CD4-positive, alpha-beta T cell (primary cell): ENCODE measurements around the gene F10. TPM values are rescaled to one million over a fixed set of nuclear protein-coding genes. Genes with fewer than 3 reads are reported as not detected.

Source experiments
- ATAC-seq: fragments of 200-7000 bp; cut with Tn5 transposase; one replicate; pipeline ENCODE4 v1.10.0; 2022; ENCODE audit warnings: mild to moderate bottlenecking; ENCODE audit not compliant: poor library complexity
- CTCF ChIA-PET: fragments of 350-600 bp; sonication (Branson Sonifier 250); formaldehyde crosslinking; loops from one replicate; lab custom pipeline; 2021; ENCODE audit warnings: antibody characterized with exemption, inconsistent platforms; lab: Charles Lee
- POLR2A ChIA-PET: fragments of 350-600 bp; sonication (Branson Sonifier 250); formaldehyde crosslinking; loops from one replicate; lab custom pipeline; 2021; ENCODE audit warnings: antibody characterized with exemption, inconsistent platforms; lab: Charles Lee
- DNase-seq, 14 experiments: peaks; one replicate each; pipeline ENCODE4 v3.0.0-alpha.2; 2013 to 2020; ENCODE audit warnings: mixed read lengths in 2 of 14
- H3K27ac ChIP-seq, 2 donors: one replicate each; pipeline versions ENCODE4 v1.5.1 to v1.7.0; 2013; ENCODE audit warnings: low read length in 2 of 2, low read depth in 1 of 2, mild to moderate bottlenecking in 1 of 2
- H3K27me3 ChIP-seq, 2 experiments: 1 replicate in 1 of 2; 2 replicates in 1 of 2; pipeline versions ENCODE4 v1.6.1 to v1.7.0; 2013; ENCODE audit warnings: low read length in 2 of 2, control low read depth in 1 of 2, mild to moderate bottlenecking in 1 of 2, moderate library complexity in 1 of 2; ENCODE audit not compliant: insufficient read depth in 2 of 2, control insufficient read depth in 1 of 2
- H3K36me3 ChIP-seq: one replicate; pipeline ENCODE4 v1.6.1; 2013; ENCODE audit warnings: low read length, control low read depth; ENCODE audit not compliant: insufficient read depth
- H3K4me1 ChIP-seq: one replicate; pipeline ENCODE4 v1.6.1; 2013; ENCODE audit warnings: low read length, control low read depth; ENCODE audit not compliant: insufficient read depth
- H3K4me3 ChIP-seq: one replicate; pipeline ENCODE4 v1.5.1; 2013; ENCODE audit warnings: mild to moderate bottlenecking, low read length, moderate library complexity
- H3K9me3 ChIP-seq, 2 experiments: 1 replicate in 1 of 2; 2 replicates in 1 of 2; pipeline versions ENCODE4 v1.6.1 to v1.7.0; 2013; ENCODE audit warnings: low read length in 2 of 2, mild to moderate bottlenecking in 2 of 2, control low read depth in 1 of 2, moderate library complexity in 1 of 2; ENCODE audit not compliant: control insufficient read depth in 1 of 2, insufficient read depth in 1 of 2
- H3K27ac Mint-ChIP-seq: one replicate; pipeline ENCODE4 v1.8.0; 2020; ENCODE audit warnings: mixed read lengths
- H3K27me3 Mint-ChIP-seq: one replicate; pipeline ENCODE4 v1.8.0; 2021; ENCODE audit warnings: mixed read lengths
- H3K36me3 Mint-ChIP-seq: one replicate; pipeline ENCODE4 v1.8.0; 2021; ENCODE audit warnings: low read depth, mixed read lengths
- H3K4me1 Mint-ChIP-seq: one replicate; pipeline ENCODE4 v1.8.0; 2021; ENCODE audit warnings: low read depth, mixed read lengths
- H3K4me3 Mint-ChIP-seq: one replicate; pipeline ENCODE4 v1.8.0; 2020; ENCODE audit warnings: mild to moderate bottlenecking, mixed read lengths
- H3K9me3 Mint-ChIP-seq: one replicate; pipeline ENCODE4 v1.8.0; 2020; ENCODE audit warnings: mixed read lengths
- CTCF ChIP-seq: fragments of 200-600 bp; IDR thresholded peaks from one replicate; pipeline ENCODE4 v1.8.0; 2022; ENCODE audit warnings: antibody characterized with exemption, mild to moderate bottlenecking
- intact Hi-C, 2 experiments: fragments of 100-400 bp; cut with DNase I in 1 of 2; cut with micrococcal nuclease in 1 of 2; formaldehyde crosslinking; loops; one replicate each; pipeline versions ENCODE4 v1.15.1 to v1.9.0; 2023 to 2025; cut with DNase I, micrococcal nuclease
- total RNA-seq, 174 experiments: library from RNA in 2 of 174; stranded (reverse) in 2 of 174; gene quantifications; one replicate each; pipeline ENCODE4 v1.2.3 and lab custom pipeline; 2021 to 2026

The F10 gene
- total RNA-seq, 2 experiments from 2014 or later = not detected

- TF ChIP-seq CTCF = no peak
- intact Hi-C loops = no loop called here
- Mint-ChIP-seq H3K27me3 (no peaks in the 10 kb centered on the region), H3K36me3 (no peaks in the 10 kb centered on the region), H3K9me3 (no peaks in the 10 kb centered on the region), H3K4me1 (no peaks in the 10 kb centered on the region), H3K27ac (no peak overlapping the region), H3K4me3 (no peak overlapping the region)
- Histone ChIP-seq H3K27ac (no peak overlapping the region), H3K4me1 (no peaks in the 10 kb centered on the region), H3K9me3 (no peaks in the 10 kb centered on the region), H3K4me3 (no peak overlapping the region), H3K36me3 (no peaks in the 10 kb centered on the region), H3K27me3 (no peaks in the 10 kb centered on the region)
- POLR2A ChIA-PET = no interaction called here
- DNase-seq (no peak), ATAC-seq (no peak)
- CTCF ChIA-PET = no interaction called here
These were observed 28.2 kb upstream of the F10 start for GRCh38 chr13:113094410-113094800.

DNA sequence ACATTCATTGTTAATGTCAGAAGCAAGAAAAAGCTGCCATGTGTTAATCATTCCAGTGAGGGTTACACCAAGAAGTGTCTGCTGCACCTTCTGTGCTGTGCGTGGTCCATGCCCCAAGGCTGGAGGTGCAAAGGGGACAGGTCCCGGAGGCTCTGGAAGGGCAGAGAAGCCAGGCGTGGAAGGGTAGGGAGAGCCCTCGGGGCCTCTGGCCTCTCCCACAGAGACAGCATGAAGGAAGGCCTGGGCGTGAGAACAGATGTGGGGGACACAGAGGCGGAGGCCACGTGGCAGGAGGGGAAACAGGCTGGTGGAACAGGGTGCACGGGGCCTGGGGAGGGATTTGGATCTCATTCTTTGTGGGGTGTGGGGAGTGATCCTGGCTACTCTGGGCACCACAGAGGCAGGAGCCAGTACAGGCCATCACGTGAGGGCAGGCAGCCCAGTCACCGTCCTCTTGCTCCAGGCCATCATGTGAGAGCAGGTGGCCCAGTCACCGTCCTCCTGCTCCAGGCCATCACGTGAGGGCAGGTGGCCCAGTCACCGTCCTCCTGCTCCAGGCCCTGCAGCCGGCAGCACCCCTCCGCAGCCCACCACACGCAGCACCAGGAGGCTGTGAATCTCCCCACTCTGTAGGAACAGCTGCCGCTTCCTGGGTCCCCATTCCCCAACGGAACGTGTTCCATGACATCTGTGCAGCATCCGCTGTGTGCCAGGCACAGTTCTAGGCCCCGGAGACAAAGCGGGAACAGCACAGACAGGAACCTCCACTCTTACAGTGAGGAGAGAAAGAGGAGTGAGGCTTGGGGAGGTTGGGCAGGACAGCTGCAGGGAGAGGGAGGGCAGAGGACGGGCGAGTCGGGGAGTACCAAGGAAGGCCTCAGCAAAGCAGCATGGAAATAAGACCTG is 27.2 kb upstream of the F10 start:
- Histone ChIP-seq H3K27me3 (no peaks in the 10 kb centered on the region), H3K4me1 (no peaks in the 10 kb centered on the region), H3K9me3 (no peaks in the 10 kb centered on the region), H3K4me3 (no peak overlapping the region), H3K27ac (no peak overlapping the region), H3K36me3 (no peaks in the 10 kb centered on the region)
- no peak for TF ChIP-seq CTCF
- H3K36me3 Mint-ChIP-seq = no peaks in the 10 kb centered on the region
- no peak for ATAC-seq
- ChIA-PET CTCF (no interaction called here), POLR2A (no interaction called here)
- no peak overlapping the region for H3K4me3 Mint-ChIP-seq
- intact Hi-C loops = no loop called here
- no peak for DNase-seq
- no peaks in the 10 kb centered on the region for H3K4me1 Mint-ChIP-seq
- H3K9me3 Mint-ChIP-seq = no peaks in the 10 kb centered on the region
- no peak overlapping the region for H3K27ac Mint-ChIP-seq
- H3K27me3 Mint-ChIP-seq = no peaks in the 10 kb centered on the region

DNA sequence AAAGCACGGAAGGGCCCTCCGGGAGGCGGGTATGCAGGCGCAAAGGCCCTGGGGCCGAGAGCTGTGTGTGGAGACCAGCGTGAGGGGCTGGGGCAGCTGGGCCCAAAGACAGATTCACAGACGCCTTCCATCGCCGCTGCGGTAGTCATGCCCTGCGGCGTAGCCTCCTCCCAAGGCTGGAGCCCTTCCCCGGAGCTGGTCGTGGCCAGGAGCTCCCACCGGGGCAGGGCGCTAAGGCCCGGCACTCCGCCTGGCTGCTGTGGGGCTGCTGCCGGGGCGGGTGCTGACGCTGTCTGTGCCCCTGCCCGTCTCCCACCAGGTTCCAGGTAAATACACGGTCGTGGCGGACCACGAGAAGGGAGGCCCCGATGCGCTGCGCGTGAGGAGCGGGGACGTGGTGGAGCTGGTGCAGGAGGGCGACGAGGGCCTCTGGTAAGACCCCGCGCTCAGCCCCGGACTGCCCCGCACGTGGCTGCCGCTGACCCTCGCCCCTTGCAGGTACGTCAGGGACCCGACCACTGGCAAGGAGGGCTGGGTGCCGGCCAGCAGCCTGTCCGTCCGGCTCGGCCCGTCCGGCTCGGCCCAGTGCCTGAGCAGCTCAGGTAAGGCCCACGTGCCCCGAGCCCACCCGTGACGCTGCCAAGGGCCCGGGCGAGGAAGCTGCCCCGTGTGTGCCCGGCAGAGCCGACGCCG is 26.4 kb upstream of the F10 start:
- Histone ChIP-seq H3K4me1 (no peaks in the 10 kb centered on the region), H3K9me3 (no peaks in the 10 kb centered on the region), H3K4me3 (no peak overlapping the region), H3K36me3 (no peaks in the 10 kb centered on the region), H3K27ac (no peak overlapping the region), H3K27me3 (no peaks in the 10 kb centered on the region)
- DNase-seq = no peak
- CTCF ChIA-PET = no interaction called here
- intact Hi-C loops = no loop called here
- TF ChIP-seq CTCF = no peak
- Mint-ChIP-seq H3K4me3 (no peak overlapping the region), H3K27ac (no peak overlapping the region), H3K36me3 (no peaks in the 10 kb centered on the region), H3K27me3 (no peaks in the 10 kb centered on the region), H3K9me3 (no peaks in the 10 kb centered on the region), H3K4me1 (no peaks in the 10 kb centered on the region)
- ATAC-seq = no peak
- POLR2A ChIA-PET = no interaction called here
